GM12878 (cell line): ENCODE data around the gene UMPS.

Experiments
- BCL3 ChIP-seq: IDR thresholded peaks from 2 replicates; pipeline ENCODE4 v1.6.1; 2011; ENCODE audit warnings: borderline replicate concordance, low read depth, mild to moderate bottlenecking, moderate library complexity, low read length; ENCODE audit not compliant: insufficient read depth, poor library complexity, severe bottlenecking
- CTCF ChIP-seq, 3 experiments: IDR thresholded peaks in 2 of 3; conservative IDR thresholded peaks in 1 of 3; 2 replicates each; pipeline ENCODE4 v1.5.1; 2011; ENCODE audit warnings: low read depth in 3 of 3, low read length in 3 of 3, mild to moderate bottlenecking in 3 of 3, control low read depth in 2 of 3, moderate library complexity in 2 of 3, inconsistent platforms in 1 of 3, mixed read lengths in 1 of 3; ENCODE audit not compliant: control insufficient read depth in 2 of 3, insufficient read depth in 1 of 3; ENCODE audit errors: extremely low read depth in 1 of 3
- ELK1 ChIP-seq: IDR thresholded peaks from 2 replicates; pipeline ENCODE4 v1.6.1; 2012; ENCODE audit warnings: low read depth, low read length, improper control_type of control experiment
- EZH2 ChIP-seq: IDR thresholded peaks from 2 replicates; pipeline ENCODE4 v1.6.1; 2012; ENCODE audit warnings: low read depth, mild to moderate bottlenecking, control low read depth, inconsistent platforms, low read length, borderline replicate concordance; ENCODE audit not compliant: control insufficient read depth
- HDAC2 ChIP-seq: fragments of 200-600 bp; sonication (generic); IDR thresholded peaks from 2 replicates; pipeline ENCODE4 v1.6.1; 2017
- NFXL1 ChIP-seq: fragments of 450-650 bp; IDR thresholded peaks from 2 replicates; pipeline ENCODE4 v1.6.1; 2017; ENCODE audit warnings: antibody characterized with exemption, mild to moderate bottlenecking, borderline replicate concordance
- NRF1 ChIP-seq: conservative IDR thresholded peaks from 2 replicates; pipeline ENCODE4 v1.6.1; 2011; ENCODE audit warnings: mild to moderate bottlenecking, low read depth, low read length, improper control_type of control experiment
- POLR2A ChIP-seq: IDR thresholded peaks from 2 replicates; pipeline ENCODE4 v1.6.1; 2011; ENCODE audit warnings: low read depth, mild to moderate bottlenecking, low read length
- POLR2AphosphoS5 ChIP-seq: IDR thresholded peaks from 2 replicates; pipeline ENCODE4 v1.6.1; 2011; ENCODE audit warnings: mild to moderate bottlenecking, low read length, inconsistent platforms
- RFX5 ChIP-seq: IDR thresholded peaks from 2 replicates; pipeline ENCODE4 v1.6.1; 2011; ENCODE audit warnings: low read depth, low read length, improper control_type of control experiment

- no peak for TF ChIP-seq EZH2
- no peak for TF ChIP-seq BCL3
- no peak for TF ChIP-seq CTCF (IDR thresholded peaks at IDR 0.05 in 2 of 3, conservative IDR thresholded peaks at IDR 0.05 in 1 of 3; ENCODE audit: control insufficient read depth in 2 of 3, extremely low read depth in 1 of 3, insufficient read depth in 1 of 3, low read depth in 3 of 3, low read length in 3 of 3)
- no peak for TF ChIP-seq POLR2A
- no peak for TF ChIP-seq RFX5
- no peak for TF ChIP-seq HDAC2
- no peak for TF ChIP-seq POLR2AphosphoS5
- TF ChIP-seq NFXL1 = no peak
- TF ChIP-seq NRF1 = no peak
- no peak for TF ChIP-seq ELK1
Observed at GRCh38 chr3:124762661-124763011, 32.4 kb downstream of the UMPS start.
